Prostate gland (tissue), 2 donors: ENCODE data around the gene LGR6.

Experiments
- CTCF ChIP-seq, 4 experiments: fragments of 200-600 bp in 2 of 4; fragments of 450-650 bp in 2 of 4; sonication (generic) in 2 of 4; IDR thresholded peaks; 1 replicate in 3 of 4; 2 replicates in 1 of 4; pipeline ENCODE4 v1.5.1; 2016 to 2019; ENCODE audit warnings: antibody characterized with exemption in 4 of 4, mild to moderate bottlenecking in 2 of 4, moderate library complexity in 2 of 4
- POLR2A ChIP-seq: fragments of 450-650 bp; IDR thresholded peaks from one replicate; pipeline ENCODE4 v1.6.1; 2016; ENCODE audit warnings: antibody characterized with exemption, mild to moderate bottlenecking
- POLR2AphosphoS5 ChIP-seq: sonication (generic); formaldehyde crosslinking; IDR thresholded peaks from one replicate; pipeline ENCODE4 v1.6.1; 2017; ENCODE audit warnings: antibody characterized with exemption

- TF ChIP-seq CTCF (IDR thresholded peaks at IDR 0.05): no peak
- TF ChIP-seq POLR2A: no peak
- no peak for TF ChIP-seq POLR2AphosphoS5
Measured at GRCh38 chr1:202292773-202293172, 99.2 kb downstream of the LGR6 start.
